Liver (tissue), 3 donors: ENCODE measurements around the gene PSENEN.

Experiments used
- GABPA ChIP-seq, 2 donors: IDR thresholded peaks in 1 of 2; conservative IDR thresholded peaks in 1 of 2; 2 replicates each; pipeline ENCODE4 v1.6.1; 2016; ENCODE audit warnings: antibody characterized with exemption in 2 of 2, mild to moderate bottlenecking in 1 of 2, moderate library complexity in 1 of 2
- JUND ChIP-seq, 2 donors: IDR thresholded peaks; 2 replicates each; pipeline ENCODE4 v1.6.1; 2016; ENCODE audit warnings: antibody characterized with exemption in 2 of 2
- NR2F2 ChIP-seq: IDR thresholded peaks from 2 replicates; pipeline ENCODE4 v1.6.1; 2016; ENCODE audit warnings: antibody characterized with exemption
- YY1 ChIP-seq: IDR thresholded peaks from 2 replicates; pipeline ENCODE4 v1.6.1; 2016; ENCODE audit warnings: antibody characterized with exemption, mild to moderate bottlenecking
- TF ChIP-seq, protein P1 (sequence below): IDR thresholded peaks from 2 replicates; pipeline ENCODE4 v1.6.1; 2016; ENCODE audit warnings: antibody characterized with exemption
- TF ChIP-seq, protein P2 (sequence below): fragments of 150-350 bp; IDR thresholded peaks from 2 replicates; pipeline ENCODE4 v1.5.1; 2017; ENCODE audit warnings: improper control_type of control experiment, low read depth, low read length; ENCODE audit not compliant: missing input control
- donor health status: healthy.
- donor health status: healthy.

DNA sequence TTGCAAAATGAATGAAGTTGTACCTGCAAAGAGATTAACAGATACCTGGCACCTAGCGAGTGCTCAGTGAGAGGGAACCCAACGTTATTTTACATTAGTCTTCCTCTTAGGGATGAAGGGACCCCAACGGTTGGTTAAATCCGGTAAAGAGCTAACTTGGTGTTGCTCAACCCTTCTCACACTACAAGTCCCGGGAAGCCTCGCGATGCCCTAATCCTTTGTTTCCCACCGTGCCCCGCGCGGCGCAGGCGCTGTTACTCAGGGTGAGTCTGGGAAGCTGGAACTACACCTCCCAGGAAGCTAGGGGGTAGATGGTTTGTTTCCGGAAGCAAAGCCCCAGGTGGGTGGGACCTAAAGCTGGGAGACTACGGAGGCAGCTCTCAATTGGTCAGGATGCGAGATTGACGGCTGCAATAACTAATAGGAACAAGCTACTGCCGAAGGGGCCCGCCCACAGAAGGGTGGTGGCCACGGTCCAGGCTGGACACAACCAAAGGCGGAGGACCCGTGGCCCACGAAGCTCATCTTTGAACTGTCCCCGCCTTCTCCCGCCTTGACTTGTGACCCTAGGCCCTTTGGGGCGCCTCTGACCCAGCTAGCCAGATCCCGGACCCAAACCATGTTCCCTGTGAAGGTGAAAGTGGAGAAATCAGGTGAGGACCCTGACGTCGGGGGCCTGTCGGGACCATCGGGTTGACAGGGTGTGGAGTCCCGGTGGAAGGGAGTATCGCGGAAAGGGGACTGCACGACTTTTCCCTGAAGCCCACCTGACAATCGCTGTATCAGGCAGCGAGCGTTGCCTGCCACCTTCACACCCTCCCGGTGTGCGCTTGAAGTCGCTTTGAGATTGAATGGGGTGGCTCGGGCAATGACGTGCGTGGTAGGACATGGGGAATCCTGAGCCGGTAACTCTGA lies 2.9 kb downstream of the PSENEN start, which contains the start of gene LIN37:
- TF ChIP-seq JUND (IDR thresholded peaks at IDR 0.05) (peak in 1 of 2 donors; percentile 16), NR2F2 (peak; percentile 86), GABPA (IDR thresholded peaks at IDR 0.05 in 1 of 2, conservative IDR thresholded peaks at IDR 0.05 in 1 of 2) (peak; percentile 86 to 97), YY1 (peak; percentile 89)
- TF ChIP-seq, protein P1, sequence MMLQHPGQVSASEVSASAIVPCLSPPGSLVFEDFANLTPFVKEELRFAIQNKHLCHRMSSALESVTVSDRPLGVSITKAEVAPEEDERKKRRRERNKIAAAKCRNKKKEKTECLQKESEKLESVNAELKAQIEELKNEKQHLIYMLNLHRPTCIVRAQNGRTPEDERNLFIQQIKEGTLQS = no peak
- TF ChIP-seq, protein P2, sequence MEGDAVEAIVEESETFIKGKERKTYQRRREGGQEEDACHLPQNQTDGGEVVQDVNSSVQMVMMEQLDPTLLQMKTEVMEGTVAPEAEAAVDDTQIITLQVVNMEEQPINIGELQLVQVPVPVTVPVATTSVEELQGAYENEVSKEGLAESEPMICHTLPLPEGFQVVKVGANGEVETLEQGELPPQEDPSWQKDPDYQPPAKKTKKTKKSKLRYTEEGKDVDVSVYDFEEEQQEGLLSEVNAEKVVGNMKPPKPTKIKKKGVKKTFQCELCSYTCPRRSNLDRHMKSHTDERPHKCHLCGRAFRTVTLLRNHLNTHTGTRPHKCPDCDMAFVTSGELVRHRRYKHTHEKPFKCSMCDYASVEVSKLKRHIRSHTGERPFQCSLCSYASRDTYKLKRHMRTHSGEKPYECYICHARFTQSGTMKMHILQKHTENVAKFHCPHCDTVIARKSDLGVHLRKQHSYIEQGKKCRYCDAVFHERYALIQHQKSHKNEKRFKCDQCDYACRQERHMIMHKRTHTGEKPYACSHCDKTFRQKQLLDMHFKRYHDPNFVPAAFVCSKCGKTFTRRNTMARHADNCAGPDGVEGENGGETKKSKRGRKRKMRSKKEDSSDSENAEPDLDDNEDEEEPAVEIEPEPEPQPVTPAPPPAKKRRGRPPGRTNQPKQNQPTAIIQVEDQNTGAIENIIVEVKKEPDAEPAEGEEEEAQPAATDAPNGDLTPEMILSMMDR = peak; percentile 40
